Stimulated activated CD4-positive, alpha-beta T cell treated with anti-CD3 and anti-CD28 coated beads, TNF-alpha, amount 100 ng/mL, for 24 hours (primary cell): ENCODE data around the gene ZNF609.

ENCODE experiments used
- DNase-seq, 3 experiments: peaks; one replicate each; pipeline ENCODE4 v3.0.0-alpha.2; 2020; ENCODE audit warnings: low read depth in 3 of 3

The ZNF609 gene, protein sequence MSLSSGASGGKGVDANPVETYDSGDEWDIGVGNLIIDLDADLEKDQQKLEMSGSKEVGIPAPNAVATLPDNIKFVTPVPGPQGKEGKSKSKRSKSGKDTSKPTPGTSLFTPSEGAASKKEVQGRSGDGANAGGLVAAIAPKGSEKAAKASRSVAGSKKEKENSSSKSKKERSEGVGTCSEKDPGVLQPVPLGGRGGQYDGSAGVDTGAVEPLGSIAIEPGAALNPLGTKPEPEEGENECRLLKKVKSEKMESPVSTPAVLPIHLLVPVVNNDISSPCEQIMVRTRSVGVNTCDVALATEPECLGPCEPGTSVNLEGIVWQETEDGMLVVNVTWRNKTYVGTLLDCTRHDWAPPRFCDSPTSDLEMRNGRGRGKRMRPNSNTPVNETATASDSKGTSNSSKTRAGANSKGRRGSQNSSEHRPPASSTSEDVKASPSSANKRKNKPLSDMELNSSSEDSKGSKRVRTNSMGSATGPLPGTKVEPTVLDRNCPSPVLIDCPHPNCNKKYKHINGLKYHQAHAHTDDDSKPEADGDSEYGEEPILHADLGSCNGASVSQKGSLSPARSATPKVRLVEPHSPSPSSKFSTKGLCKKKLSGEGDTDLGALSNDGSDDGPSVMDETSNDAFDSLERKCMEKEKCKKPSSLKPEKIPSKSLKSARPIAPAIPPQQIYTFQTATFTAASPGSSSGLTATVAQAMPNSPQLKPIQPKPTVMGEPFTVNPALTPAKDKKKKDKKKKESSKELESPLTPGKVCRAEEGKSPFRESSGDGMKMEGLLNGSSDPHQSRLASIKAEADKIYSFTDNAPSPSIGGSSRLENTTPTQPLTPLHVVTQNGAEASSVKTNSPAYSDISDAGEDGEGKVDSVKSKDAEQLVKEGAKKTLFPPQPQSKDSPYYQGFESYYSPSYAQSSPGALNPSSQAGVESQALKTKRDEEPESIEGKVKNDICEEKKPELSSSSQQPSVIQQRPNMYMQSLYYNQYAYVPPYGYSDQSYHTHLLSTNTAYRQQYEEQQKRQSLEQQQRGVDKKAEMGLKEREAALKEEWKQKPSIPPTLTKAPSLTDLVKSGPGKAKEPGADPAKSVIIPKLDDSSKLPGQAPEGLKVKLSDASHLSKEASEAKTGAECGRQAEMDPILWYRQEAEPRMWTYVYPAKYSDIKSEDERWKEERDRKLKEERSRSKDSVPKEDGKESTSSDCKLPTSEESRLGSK (N-terminal part only)

DNA sequence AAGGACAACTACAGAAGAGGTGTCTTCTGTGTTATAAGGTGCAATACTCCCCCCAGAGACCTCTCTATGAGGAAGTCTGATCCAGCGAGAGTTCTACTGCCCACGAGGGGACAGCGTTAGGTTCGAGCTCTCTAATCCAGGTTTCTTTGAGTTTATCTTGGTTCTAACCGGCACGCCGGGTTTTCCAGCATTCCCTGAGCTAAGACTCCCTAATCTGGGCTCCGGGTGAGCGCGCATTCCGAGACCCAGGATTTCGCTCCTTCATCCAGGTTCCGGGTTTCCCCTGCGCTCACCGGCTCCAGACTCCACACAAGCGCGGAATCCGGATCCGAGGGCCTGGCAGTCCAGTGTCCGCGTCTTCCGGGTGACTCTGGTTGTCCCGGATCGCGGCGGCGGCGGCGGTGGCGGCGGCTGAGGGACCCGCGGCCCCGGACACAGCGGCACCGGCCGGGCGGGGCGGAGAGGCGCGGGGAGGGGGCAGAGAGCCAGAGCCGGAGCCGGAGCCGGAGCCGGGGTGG is at the start of gene ZNF609:
TSS of gene ZNF609 (plus strand) at position 373 of the 518 bp plus-strand sequence. CDS start 38,842 bp downstream, outside the sequence.
- DNase-seq, result peak; percentile 78 to 92 (median 84)

DNA sequence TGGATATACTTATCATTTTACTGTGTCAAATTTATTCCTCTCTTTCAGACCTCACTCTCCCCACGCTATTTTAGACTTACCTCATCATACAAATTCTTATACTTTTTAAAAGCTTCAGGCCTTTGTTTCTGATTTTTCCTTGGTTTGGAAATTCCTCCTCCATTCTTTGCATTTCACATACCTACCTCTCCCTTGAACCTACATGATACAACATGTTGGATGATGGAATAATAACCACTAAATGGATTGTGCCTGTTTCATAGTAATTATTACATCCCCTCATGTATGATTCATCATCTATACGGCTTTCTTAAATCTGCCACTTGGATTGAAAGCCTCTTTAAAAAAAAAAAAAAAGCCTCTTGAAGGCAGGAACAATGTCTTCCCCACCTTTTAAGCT is 48.2 kb upstream of the ZNF609 start:
- DNase-seq, result no peak

- no peak for DNase-seq
Observed at GRCh38 chr15:64422697-64423096, 37.7 kb upstream of the ZNF609 start.

DNA sequence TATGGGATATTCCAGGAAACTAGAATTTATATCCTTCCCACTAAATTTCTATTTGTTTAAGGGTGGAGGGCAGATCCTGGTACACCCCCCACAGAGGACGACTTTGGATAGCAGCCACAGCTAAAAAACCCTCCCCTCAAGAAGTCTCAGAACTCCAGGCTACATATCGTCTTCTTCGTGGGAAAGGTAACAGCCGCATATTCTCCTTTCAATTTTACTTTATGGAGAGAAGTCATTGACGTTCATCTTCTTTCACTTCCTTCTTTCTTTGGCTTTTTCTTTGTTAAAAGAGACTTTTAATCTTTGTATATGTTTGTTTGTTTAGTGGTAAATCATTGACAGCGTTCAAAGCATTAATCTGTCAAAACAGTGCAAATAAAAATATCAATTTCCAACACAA is 36.4 kb upstream of the ZNF609 start:
- DNase-seq, result no peak

GRCh38 chr15:64425221-64425620 is 35.2 kb upstream of the ZNF609 start:
- no peak for DNase-seq

DNA sequence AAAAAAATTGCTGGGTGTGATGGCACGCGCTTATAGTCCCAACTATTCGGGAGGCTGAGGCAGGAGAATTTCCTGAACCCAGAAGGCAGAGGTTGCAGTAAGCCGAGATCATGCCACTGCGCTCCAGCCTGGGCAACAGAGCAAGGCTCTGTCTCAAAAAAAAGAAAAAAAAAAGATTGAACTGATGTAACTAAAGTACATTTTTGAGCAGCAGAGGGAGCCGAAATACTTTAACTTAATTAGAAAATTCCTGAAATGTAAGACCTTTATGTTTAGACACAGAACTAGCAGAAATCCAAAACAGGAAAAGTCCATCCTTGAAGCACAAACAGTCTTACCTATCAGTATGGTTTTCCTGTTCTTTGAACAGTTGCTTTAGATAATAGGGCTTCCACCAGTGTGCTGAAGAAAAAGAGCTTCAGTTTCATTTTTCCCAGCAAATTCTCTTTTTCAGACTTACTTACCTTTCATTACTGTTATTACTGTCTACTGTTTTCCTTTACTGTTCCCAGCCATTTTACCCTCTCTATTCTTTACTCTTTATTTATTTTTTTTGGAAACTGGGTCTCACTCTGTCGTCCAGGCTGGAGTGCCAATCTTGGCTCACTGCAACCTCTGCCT is 33.4 kb upstream of the ZNF609 start:
- DNase-seq, result no peak

DNA sequence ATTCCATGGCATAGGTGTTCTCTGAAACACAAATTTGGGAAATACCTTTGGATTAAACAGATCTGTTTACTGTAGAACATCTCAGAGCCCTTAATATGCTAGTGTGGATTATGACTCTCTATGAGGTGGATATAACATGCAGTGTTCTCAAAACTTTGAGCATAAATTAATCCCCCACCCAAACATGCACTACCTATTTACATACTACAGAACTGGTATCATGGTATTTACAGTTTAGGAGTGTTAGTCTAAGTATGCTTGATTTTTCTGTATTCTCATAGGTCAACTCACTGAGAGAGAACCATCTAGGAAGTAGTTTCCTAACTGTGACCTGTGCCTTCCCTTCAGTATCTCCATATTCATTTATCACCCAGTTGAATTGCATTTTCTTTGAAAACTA is 30.9 kb upstream of the ZNF609 start:
- DNase-seq, result peak in 1 of 3 experiments; percentile 15

DNA sequence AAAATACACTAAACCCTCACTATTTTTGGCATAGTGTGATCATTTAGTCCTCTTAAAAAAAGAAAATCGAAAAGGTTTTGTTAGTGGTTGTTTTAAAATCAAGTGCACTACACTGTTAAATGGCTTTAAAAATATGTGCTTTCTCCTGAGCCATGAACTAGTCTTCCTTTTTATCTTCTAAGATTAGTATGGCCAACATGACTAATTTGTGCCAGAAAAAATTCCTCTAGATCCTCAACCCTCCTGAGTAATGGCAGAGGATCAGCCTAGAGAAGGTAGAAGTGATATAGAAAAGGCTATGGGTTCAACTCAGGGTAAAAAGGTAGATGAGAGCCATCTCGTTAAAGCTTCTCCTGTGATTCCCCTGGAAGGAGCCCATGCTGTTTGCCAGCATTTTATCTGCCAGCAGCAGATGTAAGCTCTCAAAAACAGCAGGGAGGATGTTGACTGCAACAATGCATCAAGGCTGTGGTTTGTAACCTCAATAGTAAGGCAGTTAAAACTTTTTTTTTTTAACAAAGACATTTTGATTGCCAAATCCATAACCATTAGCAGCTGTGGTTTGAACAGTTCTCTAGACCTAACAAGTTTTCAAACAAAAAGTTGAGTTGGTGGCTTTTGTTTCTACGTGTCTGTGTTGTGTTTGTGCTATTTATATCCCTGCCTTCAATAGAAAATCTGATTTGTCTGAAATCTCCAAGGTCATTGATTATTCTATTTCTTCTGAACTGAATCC is 30.2 kb upstream of the ZNF609 start:
- DNase-seq, result peak in 1 of 3 experiments; percentile 1

- DNase-seq, result no peak
Observed at GRCh38 chr15:64437982-64438381, 22.4 kb upstream of the ZNF609 start.

- no peak for DNase-seq
Observed at GRCh38 chr15:64438653-64439447, 21.5 kb upstream of the ZNF609 start.

DNA sequence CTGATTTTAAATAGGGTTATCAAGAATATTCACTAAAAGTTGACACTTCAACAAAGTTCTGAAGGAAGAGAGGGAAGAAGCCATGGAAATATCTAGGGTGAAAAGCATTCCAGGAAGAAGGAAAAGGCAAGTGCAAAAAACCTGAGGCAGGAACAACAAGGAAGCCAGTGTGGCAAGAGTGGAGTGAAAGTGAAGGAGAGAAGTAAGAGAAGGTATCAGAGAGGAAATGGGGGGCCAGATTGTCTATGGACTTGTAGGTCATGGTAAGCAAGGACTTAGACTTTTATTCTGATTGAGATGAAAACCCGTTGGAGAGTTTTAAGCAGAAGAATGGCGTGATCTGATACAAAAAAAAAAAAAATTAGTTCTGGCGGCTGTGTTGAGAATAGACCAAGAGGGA is 18.5 kb upstream of the ZNF609 start:
- no peak for DNase-seq

- no peak for DNase-seq
Observed at GRCh38 chr15:64443016-64443415, 17.4 kb upstream of the ZNF609 start.

DNA sequence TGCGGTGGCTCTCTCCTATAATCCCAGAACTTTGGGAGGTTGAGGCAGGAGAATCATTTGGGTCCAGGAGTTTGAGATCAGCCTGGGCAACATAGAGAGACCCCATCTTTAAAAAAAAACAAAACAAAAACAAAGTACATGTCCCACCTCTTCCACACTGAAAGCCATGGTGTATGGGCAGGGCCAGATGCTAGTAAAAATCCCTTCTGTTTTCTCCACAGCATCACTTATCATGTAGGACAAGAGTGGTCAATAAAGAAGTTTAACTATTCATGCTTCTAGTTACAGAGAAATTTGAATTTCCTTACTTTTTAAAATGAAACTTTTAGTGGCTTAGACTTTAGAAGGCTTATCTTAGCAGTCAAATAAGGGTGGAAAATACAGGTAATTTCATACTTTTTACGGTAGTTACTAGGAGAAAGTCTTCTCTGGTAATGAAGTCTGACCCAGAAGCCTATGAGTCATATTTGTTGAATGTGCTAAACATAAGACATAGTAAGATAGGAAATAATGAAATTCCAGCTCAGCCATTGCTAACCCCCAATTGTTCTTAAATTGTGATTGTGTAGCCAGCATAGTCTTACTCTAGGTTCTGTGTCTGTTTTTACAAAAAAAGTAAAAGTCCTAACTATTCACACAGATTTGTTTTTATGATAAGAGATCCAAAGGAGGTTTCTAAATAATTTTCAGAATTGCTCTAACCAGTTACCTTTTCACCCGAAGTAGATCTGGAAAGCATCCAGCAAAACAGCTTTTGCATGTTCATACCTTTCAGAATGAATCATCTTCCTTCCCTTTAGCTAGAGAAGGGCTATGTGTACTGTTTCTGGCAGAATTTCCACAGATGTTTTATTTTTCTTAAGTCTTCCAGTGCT is 16.4 kb upstream of the ZNF609 start:
- DNase-seq, result no peak

DNA sequence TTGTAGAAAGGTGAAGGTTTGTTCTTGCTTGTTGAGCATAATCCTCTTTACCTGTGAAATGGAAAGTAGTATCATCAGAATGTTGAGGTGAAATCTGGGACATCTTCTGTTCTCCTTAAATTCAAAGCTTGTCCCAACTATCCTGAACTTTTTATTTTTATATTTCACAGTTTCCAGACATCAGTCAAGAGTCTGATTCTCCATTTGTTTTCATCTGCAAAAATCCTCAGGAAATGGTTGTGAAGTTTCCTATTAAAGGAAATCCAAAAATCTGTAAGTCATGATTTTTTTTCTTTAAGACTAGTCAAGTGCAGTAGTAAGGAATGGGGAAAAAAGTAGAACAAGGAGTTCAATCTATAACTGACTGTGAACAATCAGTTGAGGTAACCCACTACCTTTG is 15.5 kb upstream of the ZNF609 start:
- DNase-seq, result no peak

DNA sequence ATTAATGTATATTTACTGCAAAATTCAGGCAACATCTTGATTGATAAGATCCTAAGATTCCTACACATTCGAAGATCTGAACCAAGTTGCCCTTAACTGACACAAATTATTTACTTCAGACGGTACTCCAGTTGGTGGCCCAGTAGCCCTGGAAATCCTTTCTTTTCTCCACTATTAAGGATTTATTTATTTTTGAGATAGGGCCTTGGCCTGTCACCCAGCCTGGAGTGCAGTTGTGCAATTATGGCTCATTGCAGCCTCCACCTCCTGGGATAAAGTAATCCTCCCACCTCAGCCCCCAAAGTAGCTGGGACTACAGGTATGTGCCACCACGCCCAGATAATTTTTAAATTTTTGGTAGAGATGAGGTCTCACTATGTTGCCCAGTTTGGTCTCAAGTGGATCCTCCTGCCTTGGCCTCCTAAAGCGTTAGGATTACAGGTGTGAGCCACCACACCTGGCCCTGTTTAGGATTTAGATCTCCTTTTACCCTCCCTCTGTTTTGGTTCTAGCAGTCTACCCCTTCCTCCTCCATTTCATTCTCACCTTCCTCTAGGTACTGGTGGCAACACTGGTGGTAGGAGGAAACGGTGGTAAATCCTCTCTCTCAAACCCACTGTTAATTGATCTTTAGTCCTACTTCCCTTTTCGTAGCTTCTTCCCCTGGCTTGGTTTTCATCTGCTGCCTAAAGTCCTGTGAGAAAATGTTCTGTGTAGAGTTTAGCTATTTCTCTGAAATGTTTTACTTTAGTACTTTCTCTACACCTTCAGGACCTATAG is 12.7 kb upstream of the ZNF609 start:
- no peak for DNase-seq

- DNase-seq, result no peak
Observed at GRCh38 chr15:64452988-64453688, 7.2 kb upstream of the ZNF609 start.

GRCh38 chr15:64453689-64454037 is 6.7 kb upstream of the ZNF609 start:
- DNase-seq, result no peak

DNA sequence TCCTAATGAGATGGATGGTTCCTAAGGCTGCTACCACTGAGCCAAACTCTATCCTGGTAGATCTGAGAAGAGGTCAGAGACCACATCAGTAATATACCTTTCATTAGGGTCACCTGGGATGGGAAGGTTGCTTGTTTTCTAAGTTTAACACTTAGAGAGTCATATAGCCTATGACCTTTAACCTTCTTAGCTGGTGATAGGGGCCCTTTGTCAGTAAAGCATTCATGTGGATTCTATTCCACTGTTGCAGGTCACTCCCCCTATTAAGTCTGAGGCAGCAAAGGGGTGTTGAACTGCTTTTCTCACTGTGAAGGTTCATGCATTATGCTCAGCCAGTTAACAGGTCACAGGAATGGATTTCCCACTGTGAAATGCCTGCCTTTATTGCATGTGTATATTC is 6.1 kb upstream of the ZNF609 start:
- DNase-seq, result no peak
